Ramos (cell line): ENCODE data around the gene COQ8B.

Experiments used
- in situ Hi-C: fragments of 300-500 bp; cut with MboI; formaldehyde crosslinking; loops from one replicate; pipeline ENCODE4 v1.14.3; 2022; ENCODE audit warnings: low sequenced_read_pairs; ENCODE audit not compliant: unreplicated experiment

COQ8B gene

GRCh38 chr19:40693150-40693788, 23.4 kb downstream of the COQ8B start:
- in situ Hi-C loops, result no loop called here

DNA sequence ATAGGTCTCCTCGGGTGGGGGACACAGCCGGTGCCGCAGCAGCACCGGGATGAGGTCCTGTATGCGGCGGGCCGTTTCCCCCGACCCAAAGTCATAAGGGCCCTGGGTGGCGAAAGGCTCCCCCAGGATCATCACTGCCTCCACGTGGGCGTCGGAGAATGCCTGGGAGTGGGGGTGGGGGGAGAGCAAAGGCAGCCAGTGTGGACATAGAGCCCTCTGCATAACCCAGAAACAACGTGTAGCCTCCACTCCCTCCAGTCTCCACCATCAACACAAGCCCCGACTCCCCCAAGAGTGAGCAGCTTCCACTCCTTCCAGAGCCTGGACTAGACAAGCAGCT, 24.5 kb downstream of the COQ8B start:
- in situ Hi-C loops, result no loop called here

GRCh38 chr19:40691421-40692211, 25.1 kb downstream of the COQ8B start:
- in situ Hi-C loops, result no loop called here

- in situ Hi-C loops, result no loop called here
These were observed 25.8 kb downstream of the COQ8B start for GRCh38 chr19:40690693-40691420.

GRCh38 chr19:40690050-40690692, 26.5 kb downstream of the COQ8B start, which contains the start of gene NUMBL:
TSS of gene NUMBL (minus strand) at chr19:40690651. CDS start at chr19:40690483, 168 bp downstream.
- in situ Hi-C loops, result no loop called here

- in situ Hi-C loops, result no loop called here
These were observed 27.2 kb downstream of the COQ8B start for GRCh38 chr19:40689339-40690049.

DNA sequence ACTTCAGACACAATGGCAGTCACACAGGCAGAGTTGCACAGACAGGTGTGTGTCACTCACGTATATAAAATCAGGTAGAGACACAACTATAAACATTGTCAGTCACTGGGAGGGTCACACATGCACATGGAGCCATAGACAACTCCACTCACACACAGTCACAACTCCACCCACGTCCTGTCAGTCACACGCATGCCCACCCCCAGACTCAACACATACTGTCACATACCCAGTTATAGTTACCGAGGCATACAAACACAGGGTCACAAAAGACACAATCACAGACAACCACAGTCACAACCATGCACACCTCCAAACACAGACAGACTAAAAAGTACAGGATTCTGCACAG, 27.7 kb downstream of the COQ8B start:
- in situ Hi-C loops, result no loop called here

- in situ Hi-C loops, result no loop called here
These were observed 28.4 kb downstream of the COQ8B start for GRCh38 chr19:40688309-40688708.

DNA sequence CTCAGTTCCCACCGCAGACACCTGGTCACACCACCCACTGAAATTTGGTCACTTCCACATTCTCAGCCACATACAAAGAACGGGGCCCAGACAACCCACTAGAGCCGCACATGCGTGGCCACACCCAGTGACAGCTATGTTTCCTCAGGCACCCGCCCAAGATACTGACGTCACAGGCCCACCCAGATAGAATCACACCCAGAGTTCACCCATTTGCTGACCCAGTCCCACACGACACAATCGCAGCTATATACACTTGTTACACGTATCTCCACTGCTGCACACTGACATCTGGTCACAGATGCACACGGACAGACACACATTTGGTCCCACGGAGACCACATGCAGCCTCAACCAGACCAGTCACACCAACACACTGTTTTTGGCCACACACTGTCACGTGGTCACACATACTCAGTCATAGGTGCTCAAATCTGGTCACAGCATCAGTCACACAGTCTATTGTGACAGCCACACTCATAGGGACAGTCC, 29.1 kb downstream of the COQ8B start:
- in situ Hi-C loops, result no loop called here

GRCh38 chr19:40686882-40687524, 29.7 kb downstream of the COQ8B start:
- in situ Hi-C loops, result no loop called here

GRCh38 chr19:40685563-40685962, 31.1 kb downstream of the COQ8B start:
- in situ Hi-C loops, result no loop called here

- in situ Hi-C loops, result no loop called here
These were observed 31.6 kb downstream of the COQ8B start for GRCh38 chr19:40685016-40685526.

GRCh38 chr19:40684280-40684679, 32.4 kb downstream of the COQ8B start:
- in situ Hi-C loops, result no loop called here

- in situ Hi-C loops, result no loop called here
These were observed 33.2 kb downstream of the COQ8B start for GRCh38 chr19:40683437-40683836.

DNA sequence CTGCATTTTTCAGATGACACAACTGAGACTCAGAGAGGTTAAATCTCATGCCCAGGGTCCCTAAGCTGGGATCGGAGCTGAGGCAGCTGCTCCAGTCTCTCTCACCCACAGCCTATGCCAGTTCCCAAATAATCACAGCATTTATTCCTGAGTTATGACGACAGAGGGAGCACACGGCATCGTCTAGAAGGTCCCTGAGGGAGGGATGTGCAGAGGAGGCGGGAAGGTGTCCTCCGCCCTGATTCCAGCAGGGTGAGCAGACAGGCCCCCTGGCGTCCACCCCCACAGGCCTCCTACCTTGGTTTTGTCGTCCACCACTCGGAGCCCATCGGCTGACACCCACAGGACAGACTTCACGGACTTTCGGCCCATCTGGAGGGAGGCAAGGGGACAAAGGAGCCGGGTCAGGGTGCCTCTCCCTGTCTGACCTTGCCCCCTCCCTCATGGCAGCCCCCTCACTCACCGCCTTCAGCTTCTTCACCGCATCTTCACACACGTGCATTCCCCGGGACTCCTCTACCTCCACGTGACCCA, 34.2 kb downstream of the COQ8B start:
- in situ Hi-C loops, result no loop called here

GRCh38 chr19:40681039-40681438, 35.6 kb downstream of the COQ8B start:
- in situ Hi-C loops, result no loop called here

DNA sequence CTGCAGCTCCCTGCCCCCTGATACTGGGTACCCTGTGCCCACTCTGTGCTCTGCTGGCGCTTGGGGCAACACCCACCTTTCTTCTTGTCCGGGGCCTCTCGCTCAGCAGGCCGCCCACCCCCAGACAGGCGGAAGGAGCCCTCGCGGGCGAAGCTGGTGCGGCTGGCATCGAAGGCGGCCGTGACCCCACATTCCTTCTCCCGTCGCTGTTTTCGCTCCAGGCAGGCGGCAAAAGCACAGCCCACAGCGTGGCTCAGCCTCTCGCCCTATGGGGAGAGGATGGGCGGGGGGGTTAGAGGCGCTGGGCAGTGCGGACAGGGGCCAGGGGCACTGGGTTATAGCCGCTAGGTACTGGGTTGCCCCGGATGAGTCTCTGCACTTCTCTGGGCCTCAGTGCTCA, 39.5 kb downstream of the COQ8B start:
- in situ Hi-C loops, result no loop called here

DNA sequence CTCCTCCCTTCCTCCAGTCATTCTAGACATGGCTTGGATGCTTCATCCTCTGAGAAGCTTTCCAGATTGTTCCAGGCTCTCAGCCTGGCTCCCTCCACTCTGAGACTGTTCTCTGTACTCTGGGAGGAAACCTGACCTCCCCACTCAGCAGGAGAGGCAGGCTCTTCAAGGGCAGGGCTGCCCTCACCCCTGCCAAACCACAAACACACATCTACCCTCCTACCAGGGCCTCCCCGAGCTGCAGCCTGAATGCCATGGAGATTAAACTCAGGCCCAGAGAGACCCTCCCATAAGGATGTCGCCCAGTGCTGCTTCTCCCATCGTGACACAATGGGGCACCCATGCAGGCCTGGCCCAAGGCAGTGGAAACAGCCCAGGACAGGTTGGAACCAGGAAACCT, 42.4 kb downstream of the COQ8B start:
- in situ Hi-C loops, result no loop called here

DNA sequence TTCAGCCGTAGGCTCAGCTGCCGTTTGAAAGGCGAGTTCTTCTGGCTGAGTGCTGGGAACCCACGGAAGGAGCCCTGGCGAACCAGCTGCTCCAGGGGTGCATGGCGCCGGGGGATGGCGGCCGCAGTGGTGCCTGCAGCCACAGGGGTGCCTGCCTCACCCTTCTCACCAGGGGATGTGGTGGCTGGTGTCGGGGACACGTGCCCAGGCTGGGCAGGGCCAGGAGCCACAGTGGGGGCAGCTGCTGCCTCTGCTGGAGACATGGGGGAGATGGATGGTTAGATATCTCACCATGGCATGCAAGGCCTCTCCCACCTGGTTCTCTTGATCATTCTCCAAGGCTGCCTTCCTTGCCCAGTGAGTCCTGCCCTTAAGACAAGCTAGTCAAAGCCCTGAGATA, 43.3 kb downstream of the COQ8B start:
- in situ Hi-C loops, result no loop called here
